HL-60 (cell line): Measurements from ENCODE around the gene SLC44A5.

Source experiments
- CTCF ChIP-seq: IDR thresholded peaks from one replicate; pipeline ENCODE4 v1.5.1; 2011; ENCODE audit warnings: low read length, control low read depth, inconsistent platforms; ENCODE audit not compliant: insufficient read depth
- GABPA ChIP-seq: IDR thresholded peaks from 2 replicates; pipeline ENCODE4 v1.6.1; 2012; ENCODE audit warnings: low read depth
- POLR2AphosphoS5 ChIP-seq: IDR thresholded peaks from 2 replicates; pipeline ENCODE4 v1.6.1; 2012; ENCODE audit warnings: low read depth
- REST ChIP-seq: IDR thresholded peaks from 2 replicates; pipeline ENCODE4 v1.6.1; 2012; ENCODE audit warnings: low read depth; ENCODE audit not compliant: insufficient replicate concordance
- SPI1 ChIP-seq: IDR thresholded peaks from 2 replicates; pipeline ENCODE4 v1.6.1; 2012; ENCODE audit warnings: low read depth, mild to moderate bottlenecking, borderline replicate concordance

- no peak for TF ChIP-seq CTCF
- TF ChIP-seq SPI1 = no peak
- TF ChIP-seq GABPA = no peak
- TF ChIP-seq POLR2AphosphoS5 = no peak
- TF ChIP-seq REST = no peak
Observed at GRCh38 chr1:75345538-75346292, 265.2 kb downstream of the SLC44A5 start.
